ENCODE results near the gene RORB. TPM values are rescaled to one million over a fixed set of nuclear protein-coding genes. Genes with fewer than 3 reads are reported as not detected.

Gene RORB
- total RNA-seq, 1 experiment from 2014 or later: 8.7 TPM

- TF ChIP-seq USF1 (CRISPR knock-in tag; IDR thresholded peaks at IDR 0.05) (no peak), GABPB1 (CRISPR knock-in tag; IDR thresholded peaks at IDR 0.05) (no peak), AR (CRISPR knock-in tag; IDR thresholded peaks at IDR 0.05) (no peak), SOX15 (CRISPR knock-in tag; IDR thresholded peaks at IDR 0.05) (no peak), ARID4B (CRISPR knock-in tag; IDR thresholded peaks at IDR 0.05; ENCODE audit: borderline replicate concordance) (no peak), STAT6 (CRISPR knock-in tag; conservative IDR thresholded peaks at IDR 0.05; ENCODE audit: low read depth) (no peak), USF2 (CRISPR knock-in tag; IDR thresholded peaks at IDR 0.05) (no peak)
Measured at GRCh38 chr9:74534841-74535240, 37.7 kb downstream of the RORB start (continued).

- TF ChIP-seq ZSCAN18 (CRISPR knock-in tag; IDR thresholded peaks at IDR 0.05) (no peak), MLX (CRISPR knock-in tag; IDR thresholded peaks at IDR 0.05) (no peak), E2F5 (CRISPR knock-in tag; IDR thresholded peaks at IDR 0.05) (no peak), ZMAT4 (CRISPR knock-in tag; IDR thresholded peaks at IDR 0.05) (no peak), HMGA2 (CRISPR knock-in tag; IDR thresholded peaks at IDR 0.05) (no peak), ZBTB21 (CRISPR knock-in tag; IDR thresholded peaks at IDR 0.05; ENCODE audit: borderline replicate concordance) (no peak)
- peaks cover 3% of the 10 kb centered on the region; the same call in 1 of the 2 replicates for H3K9me3 Mint-ChIP-seq
- ChIA-PET CTCF (no interaction called here), POLR2A (interaction anchor here (0.6 kb wide), 1 partner anchor 943 kb away, joined by 3 read pairs; no protein-coding TSS in a partner anchor)
- DNase-seq (ENCODE audit: low spot score) (no peak), ATAC-seq (no peak)
- no peak overlapping the region for H3K4me3 Mint-ChIP-seq
- H3K27me3 Mint-ChIP-seq (ENCODE audit: low read depth): no peaks in the 10 kb centered on the region
- H3K4me1 Mint-ChIP-seq: peaks cover 23% of the 10 kb centered on the region
- no peak overlapping the region for H3K27ac Mint-ChIP-seq
- no peaks in the 10 kb centered on the region for H3K36me3 Mint-ChIP-seq
Measured at GRCh38 chr9:74543145-74543544, 46.0 kb downstream of the RORB start.
